HG03521 (cell line): ENCODE data around the gene PTPRM.

Source experiments
- ATAC-seq: cut with Tn5 transposase; IDR thresholded peaks from one replicate; pipeline ENCODE4 v1.9.1; 2021; ENCODE audit warnings: mild to moderate bottlenecking, moderate library complexity; ENCODE audit not compliant: unreplicated experiment

The PTPRM gene

GRCh38 chr18:7789856-7790552 is 222.9 kb downstream of the PTPRM start:
- ATAC-seq: no peak

DNA sequence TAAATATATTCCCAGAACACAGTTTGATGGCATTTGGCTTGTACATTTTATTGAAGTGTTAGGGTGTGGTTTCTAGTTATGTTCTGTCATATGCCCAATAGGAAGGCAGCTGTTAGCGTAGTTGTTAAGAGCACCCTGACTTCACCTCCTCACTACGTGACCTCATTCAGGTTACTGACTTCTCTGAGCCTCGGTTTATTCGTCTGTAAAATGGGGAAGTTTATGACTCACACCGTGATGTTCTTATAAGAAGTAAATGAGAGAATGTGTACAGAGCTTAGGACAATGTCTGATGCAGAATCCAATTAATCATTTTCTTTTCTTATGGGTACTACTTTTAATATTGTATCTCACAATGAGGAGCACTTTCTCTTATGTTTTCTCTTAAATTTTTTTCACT is 226.0 kb downstream of the PTPRM start:
- no peak for ATAC-seq

DNA sequence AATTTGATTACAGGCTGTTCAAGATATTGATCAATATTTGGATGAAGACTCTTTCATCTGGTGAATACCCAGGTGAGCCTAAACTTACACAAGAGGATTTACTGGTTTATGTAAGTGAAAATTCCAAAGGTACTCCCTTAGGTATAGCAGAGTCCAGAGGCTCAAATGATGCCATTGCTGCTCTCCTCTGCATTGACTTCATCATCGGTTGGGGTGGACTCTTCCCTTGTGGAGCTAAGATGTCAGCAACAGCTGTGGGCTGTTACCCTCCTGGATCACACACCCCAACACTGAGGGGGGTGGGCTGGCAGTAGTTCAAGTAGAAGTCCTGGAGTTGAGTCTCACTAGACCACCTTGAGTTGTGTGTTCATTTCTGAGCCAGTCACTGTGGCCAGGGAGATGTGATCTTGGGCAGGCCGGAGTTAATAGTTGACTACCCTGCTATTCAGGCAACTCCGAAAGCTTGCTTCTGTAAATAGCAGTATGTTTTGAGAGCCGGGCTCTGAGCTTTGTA is 236.9 kb downstream of the PTPRM start:
- ATAC-seq: no peak

- ATAC-seq: no peak
These were observed 238.0 kb downstream of the PTPRM start for GRCh38 chr18:7805096-7805495.

DNA sequence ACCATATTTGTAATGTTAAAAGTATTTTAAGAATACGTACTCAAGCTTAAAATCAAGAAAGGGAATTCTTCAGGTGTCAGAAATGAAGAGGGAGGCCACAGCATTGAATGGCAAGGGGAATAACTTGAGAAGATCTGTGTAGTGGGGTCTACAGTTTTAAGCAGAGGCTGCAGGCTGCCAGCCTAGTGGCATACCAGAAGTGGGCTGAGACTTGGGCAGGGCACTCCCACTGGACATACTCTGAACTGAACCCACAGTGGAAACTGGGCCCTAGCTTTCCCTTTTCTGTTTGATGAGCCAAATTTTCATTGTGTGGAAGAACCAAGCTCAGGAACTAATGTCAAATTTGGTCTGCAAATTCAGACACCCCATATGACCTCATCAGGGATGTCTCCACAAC is 238.8 kb downstream of the PTPRM start:
- no peak for ATAC-seq

DNA sequence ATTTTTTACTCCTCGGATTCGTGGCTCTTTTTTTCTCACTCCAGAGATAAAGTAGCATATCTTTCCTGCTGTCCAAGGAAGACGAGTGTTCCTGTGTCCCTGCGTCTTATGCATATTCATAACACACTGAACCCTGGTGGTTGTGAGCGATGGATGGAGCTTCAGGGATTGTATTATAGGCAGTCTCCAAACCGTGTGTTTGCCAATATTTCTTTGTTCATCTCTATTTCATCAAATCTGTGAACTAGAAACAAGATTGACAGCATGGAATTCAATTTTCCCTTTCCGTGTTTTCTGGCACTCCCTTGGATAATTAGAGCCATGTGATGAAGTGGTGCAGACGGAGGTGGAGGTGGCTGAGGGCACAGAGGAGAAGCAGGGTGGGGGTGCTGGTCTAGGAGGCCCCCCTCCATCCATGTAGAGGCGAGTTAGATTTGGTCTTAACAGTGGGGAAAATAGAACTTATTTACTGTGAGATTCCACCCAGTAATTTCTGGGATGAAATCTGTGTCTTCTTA is 240.9 kb downstream of the PTPRM start:
- no peak for ATAC-seq

- no peak for ATAC-seq
These were observed 241.9 kb downstream of the PTPRM start for GRCh38 chr18:7808992-7809391.

DNA sequence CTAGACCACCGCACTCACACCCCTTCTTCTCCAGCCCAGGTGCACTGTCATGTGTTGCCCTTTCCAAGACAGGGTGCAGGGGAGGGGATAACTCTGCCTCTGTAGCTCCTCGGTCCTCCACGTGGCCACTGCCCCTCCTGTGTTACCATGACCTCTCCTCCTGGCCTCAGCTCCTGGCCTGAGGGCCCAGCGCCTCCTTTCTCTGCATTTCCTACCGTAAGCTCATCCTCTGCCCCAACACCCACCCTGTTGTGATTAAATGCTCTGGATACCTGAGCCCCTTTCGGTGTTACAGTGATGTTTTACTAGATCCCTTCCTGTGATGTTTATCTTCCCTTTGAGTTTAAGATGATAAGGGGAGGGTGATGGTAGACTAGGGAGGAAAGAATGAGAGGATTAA is 242.3 kb downstream of the PTPRM start:
- no peak for ATAC-seq

DNA sequence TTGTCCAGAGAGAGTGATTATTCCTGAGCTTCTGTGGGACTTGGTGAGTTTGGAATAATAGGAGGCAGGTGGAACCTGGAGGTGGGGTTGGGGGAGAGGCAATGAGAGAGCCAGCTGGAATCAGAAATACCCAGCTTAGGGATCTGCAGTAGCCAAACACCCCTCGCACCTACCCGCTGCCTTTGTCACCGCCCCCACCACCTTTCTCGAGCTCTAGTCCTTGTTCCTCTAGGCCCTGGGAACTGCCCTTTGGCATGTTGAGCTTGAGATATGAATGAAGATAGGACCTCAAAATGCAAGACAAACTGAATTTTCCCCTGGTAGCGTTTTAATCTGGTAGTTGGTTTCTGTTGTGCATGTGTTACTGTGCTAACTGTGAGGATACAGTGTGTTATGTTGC is 242.9 kb downstream of the PTPRM start:
- ATAC-seq: no peak

DNA sequence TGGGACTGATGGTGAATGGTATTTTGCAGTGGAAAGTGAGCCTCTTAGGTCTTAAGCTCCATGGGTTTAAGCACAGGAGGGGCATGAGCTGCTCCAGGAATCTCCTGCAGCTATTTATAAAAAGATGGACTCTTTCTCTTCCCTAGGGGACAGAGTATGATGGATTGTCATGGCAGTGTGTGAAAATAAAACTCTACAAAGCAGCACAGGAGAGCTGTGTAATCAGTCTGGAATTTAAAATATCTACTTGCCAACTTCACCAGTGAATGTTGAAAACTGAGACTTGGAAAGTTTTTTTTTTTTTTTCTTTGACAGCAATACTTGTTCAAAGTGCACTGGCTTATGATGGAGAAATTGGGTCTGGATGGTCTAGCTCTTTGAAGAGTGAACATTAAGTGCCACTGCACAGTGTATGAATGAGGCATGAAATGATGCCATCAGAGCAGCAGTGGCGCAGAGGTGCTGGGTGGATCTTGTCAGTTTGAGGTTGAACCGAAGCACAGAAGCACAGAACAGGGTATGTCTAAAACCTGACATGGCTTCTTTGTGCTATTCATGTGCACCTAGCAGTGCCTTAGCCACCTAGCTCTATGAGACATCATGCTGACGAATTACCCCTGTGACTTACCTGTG is 245.4 kb downstream of the PTPRM start:
- no peak for ATAC-seq

- no peak for ATAC-seq
These were observed 246.0 kb downstream of the PTPRM start for GRCh38 chr18:7813131-7813530.

DNA sequence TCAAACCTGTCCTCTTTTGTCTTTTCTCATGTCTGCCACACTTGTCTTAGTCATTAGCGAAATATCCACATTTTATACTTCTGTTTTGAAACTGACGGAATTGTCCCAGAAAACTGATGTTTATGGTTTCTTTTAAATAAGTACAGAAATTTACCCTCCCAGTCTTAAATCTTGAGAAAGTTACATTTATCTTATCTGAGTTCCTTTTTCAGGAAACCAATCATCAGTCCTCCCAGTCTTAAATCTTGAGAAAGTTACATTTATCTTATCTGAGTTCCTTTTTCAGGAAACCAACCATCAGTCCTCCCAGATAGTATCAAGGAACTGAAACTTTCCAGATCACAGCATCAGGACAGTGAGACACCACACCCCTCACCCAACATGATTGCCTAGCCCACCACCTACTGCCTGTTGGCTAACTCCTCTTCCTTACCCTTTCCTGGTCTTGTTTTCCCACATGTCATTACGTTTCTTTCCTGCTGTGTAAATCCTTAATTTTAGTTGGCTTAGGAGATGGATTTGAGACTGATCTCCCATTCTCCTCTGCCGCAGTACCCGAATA is 247.7 kb downstream of the PTPRM start:
- ATAC-seq: no peak

- ATAC-seq: no peak
These were observed 248.7 kb downstream of the PTPRM start for GRCh38 chr18:7815787-7816186.

DNA sequence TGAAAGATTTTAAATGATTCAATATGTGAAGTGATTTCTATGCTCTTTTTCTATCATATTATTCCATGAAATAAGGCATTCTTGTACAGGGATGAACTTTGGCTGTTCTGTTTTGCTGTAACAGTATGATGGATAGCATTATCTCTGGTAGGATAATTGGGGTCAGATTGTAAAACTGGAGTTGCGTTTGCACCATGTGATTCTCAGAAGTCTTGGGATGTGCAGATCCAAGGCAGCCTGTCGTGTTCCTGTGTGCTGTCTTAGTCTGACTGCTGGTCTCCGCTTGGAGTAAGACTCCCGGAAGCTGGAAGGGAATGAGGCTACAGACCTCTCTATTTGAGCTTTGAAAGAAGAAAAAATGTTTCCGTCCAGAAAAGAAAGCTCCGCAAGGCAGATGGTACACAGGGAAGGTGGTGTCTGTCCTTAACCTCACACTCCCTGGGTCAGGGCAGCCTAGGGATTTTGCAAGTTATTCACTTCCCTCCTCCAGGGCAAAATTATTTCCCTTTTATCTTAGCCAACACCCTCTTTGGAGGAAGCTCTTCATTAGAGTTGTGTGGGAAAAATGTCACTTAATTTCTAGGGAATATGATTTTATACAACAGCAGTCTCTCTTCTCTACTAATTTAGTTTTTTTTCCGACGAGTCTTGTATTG is 250.6 kb downstream of the PTPRM start:
- ATAC-seq: no peak

GRCh38 chr18:7821784-7822183 is 254.7 kb downstream of the PTPRM start:
- no peak for ATAC-seq

DNA sequence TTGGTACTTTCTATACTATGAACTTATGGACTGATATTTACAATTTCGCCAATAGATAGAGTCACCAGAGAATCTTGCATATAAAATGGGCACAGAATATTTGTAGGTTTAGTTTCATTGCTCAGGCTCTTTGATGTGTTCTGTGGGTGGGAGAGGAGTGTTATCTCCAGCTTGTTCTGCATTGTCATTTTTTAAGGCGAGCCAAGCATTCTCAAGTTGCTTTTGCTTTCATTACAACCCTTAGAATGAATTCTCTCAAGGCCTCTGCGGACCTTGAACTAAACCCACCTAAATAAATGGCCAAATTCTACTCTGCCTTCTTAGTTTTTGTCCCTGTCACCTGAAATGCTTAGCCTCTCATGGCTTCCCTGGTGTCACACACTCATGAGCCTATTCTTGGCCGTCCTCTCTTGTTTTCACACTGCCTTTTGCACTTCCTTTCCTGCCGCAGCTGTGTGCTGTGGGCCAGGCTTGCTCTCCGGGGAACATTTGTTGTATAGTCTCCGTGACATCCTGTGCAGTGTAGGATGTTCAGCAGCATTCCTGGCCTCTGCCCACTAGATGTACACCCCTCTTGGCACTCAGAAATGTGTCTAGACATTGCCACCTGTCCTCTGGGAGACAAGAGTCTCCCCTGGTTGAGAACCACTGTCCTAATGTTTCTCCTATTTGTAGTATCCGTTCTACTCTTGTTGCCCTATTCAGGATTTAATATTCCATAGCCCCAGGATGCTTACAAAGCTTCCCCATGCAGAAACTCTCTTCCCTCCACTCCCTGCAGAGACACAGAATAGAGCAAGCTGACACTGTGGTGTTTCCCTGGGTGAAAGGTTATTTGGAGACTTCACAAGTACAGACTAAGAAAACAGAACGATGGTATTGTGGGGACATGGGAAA is 255.6 kb downstream of the PTPRM start:
- no peak for ATAC-seq

DNA sequence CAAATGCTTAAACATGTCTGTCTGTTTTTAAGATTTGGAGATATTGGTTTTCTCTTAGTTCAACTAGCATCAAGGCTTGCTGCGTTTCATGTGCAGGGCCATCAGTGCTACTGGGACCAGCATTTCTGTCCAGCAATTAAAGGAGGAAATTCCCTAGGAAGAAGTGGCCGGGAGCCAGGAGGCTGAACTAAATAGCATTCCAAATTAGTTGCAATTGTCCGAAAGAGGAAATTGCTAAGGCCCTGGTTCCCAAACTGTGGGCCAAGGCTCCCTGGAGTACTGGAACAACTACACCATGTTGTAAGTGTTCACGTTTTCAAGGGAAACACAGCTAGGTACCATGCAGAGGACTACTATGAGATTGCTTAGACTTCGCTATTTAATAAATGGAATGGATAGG is 257.9 kb downstream of the PTPRM start:
- ATAC-seq: no peak

DNA sequence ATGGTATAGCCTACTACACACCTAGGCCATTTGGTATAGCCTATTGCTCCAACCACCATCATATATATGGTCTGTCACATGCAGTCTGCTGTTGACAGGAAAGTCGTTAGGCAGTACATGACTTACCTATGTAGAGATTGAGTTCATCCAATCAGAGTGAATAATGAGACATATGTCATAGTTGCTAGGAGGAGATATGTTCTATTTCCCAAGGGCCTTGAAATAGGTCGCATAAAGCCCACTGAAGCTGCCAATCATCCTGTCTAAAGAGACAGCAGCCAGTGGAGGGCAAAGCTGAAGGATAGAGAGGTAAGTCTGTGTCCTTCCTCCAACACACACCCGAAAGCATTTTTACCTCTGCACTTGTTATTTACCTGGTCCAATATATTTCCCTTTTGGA is 263.4 kb downstream of the PTPRM start:
- peak; percentile 86 for ATAC-seq

DNA sequence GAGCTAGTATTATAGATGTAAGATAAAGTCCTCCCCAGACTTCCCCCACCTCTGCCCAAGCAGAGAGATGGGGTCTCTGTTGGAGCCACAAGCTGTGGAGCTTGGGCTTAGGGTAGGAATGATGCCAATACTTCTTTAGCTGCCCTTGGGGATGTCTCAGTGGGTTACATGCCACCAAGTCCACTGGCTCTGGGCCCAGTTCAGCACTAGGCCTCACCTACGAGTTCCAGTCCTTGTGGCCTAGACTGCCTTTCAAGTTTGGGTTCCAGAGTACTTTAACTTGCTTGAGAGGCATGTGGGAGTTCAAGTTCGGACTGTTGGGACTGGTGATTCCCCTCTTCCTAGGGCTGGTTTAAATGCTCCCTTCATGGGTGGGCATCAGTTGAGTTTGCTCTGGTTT is 272.4 kb downstream of the PTPRM start:
- no peak for ATAC-seq

- ATAC-seq: no peak
These were observed 273.3 kb downstream of the PTPRM start for GRCh38 chr18:7840411-7840810.

GRCh38 chr18:7844017-7844416 is 276.9 kb downstream of the PTPRM start:
- ATAC-seq: no peak
